HG02610 (cell line): Measurements from ENCODE around the gene ARFGAP3.

Source experiments
- ATAC-seq: cut with Tn5 transposase; IDR thresholded peaks from one replicate; pipeline ENCODE4 v1.9.1; 2021; ENCODE audit warnings: mild to moderate bottlenecking, moderate library complexity; ENCODE audit not compliant: unreplicated experiment

ARFGAP3 gene

GRCh38 chr22:42884616-42885375 lies 27.7 kb upstream of the ARFGAP3 start:
- no peak for ATAC-seq

- ATAC-seq = no peak
These were observed 26.9 kb upstream of the ARFGAP3 start for GRCh38 chr22:42883970-42884369.

GRCh38 chr22:42883121-42883520 lies 26.0 kb upstream of the ARFGAP3 start:
- no peak for ATAC-seq

- ATAC-seq = no peak
These were observed 25.0 kb upstream of the ARFGAP3 start for GRCh38 chr22:42881982-42882656.

GRCh38 chr22:42881298-42881697 lies 24.2 kb upstream of the ARFGAP3 start:
- no peak for ATAC-seq

- ATAC-seq = no peak
These were observed 23.7 kb upstream of the ARFGAP3 start for GRCh38 chr22:42880815-42881214.

GRCh38 chr22:42879371-42880021 lies 22.4 kb upstream of the ARFGAP3 start:
- ATAC-seq = no peak

- no peak for ATAC-seq
These were observed 21.7 kb upstream of the ARFGAP3 start for GRCh38 chr22:42878561-42879305.

- no peak for ATAC-seq
These were observed 20.7 kb upstream of the ARFGAP3 start for GRCh38 chr22:42877597-42878340.

- no peak for ATAC-seq
These were observed 20.1 kb upstream of the ARFGAP3 start for GRCh38 chr22:42877158-42877557.

- ATAC-seq = no peak
These were observed 19.0 kb upstream of the ARFGAP3 start for GRCh38 chr22:42876041-42876440.

- no peak for ATAC-seq
These were observed 16.9 kb upstream of the ARFGAP3 start for GRCh38 chr22:42874010-42874409.

- no peak for ATAC-seq
These were observed 16.3 kb upstream of the ARFGAP3 start for GRCh38 chr22:42873356-42873755.

GRCh38 chr22:42872821-42873220 lies 15.7 kb upstream of the ARFGAP3 start:
- no peak for ATAC-seq

- ATAC-seq = no peak
These were observed 14.3 kb upstream of the ARFGAP3 start for GRCh38 chr22:42871146-42872050.

GRCh38 chr22:42869888-42870480 lies 12.9 kb upstream of the ARFGAP3 start:
- ATAC-seq = no peak

- no peak for ATAC-seq
These were observed 12.4 kb upstream of the ARFGAP3 start for GRCh38 chr22:42869463-42869862.

- ATAC-seq = no peak
These were observed 11.7 kb upstream of the ARFGAP3 start for GRCh38 chr22:42868751-42869251.

GRCh38 chr22:42866100-42866499 lies 9.0 kb upstream of the ARFGAP3 start:
- ATAC-seq = no peak
